Measurements from ENCODE around the gene DNAJB2.

DNA sequence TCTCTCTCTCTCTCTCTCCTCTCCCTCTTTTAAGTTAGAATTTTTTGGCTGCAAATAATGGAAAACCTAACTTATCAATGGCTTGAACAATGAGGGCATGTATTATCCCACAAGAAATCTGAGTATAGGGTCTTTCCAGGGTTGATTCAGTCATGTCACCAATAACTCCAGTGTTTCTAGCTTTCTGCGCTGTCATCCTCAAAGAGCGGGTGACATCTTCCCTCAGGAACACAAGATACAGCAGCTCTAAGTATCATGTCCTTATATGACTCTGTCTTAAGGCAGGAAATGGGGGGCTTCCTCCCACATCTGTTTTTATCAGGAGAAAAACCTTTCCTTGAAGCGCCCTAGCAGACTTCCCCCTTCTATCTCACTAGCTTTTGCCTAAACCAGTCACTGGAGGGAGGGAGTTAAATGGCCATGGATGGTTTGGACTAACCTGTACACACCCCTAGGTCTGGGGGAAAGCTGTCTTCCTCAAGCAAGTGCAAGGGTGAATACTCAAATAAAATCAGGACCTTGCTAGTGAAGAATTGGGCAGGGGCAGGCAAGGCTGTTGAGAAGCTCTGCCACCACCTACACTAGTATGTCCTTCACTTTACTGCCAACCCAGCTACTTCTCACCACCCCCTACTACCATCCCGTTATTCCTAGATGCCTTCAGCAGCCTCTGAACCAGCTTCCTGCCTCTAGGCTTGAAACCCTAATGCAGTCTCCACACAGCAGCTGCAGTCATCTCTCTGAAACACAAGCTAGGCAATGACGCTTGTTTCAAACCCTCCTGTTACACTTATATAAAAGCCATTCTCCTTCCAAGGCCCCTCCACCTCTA is 17.9 kb upstream of the DNAJB2 start:
- TF ChIP-seq, protein P1, sequence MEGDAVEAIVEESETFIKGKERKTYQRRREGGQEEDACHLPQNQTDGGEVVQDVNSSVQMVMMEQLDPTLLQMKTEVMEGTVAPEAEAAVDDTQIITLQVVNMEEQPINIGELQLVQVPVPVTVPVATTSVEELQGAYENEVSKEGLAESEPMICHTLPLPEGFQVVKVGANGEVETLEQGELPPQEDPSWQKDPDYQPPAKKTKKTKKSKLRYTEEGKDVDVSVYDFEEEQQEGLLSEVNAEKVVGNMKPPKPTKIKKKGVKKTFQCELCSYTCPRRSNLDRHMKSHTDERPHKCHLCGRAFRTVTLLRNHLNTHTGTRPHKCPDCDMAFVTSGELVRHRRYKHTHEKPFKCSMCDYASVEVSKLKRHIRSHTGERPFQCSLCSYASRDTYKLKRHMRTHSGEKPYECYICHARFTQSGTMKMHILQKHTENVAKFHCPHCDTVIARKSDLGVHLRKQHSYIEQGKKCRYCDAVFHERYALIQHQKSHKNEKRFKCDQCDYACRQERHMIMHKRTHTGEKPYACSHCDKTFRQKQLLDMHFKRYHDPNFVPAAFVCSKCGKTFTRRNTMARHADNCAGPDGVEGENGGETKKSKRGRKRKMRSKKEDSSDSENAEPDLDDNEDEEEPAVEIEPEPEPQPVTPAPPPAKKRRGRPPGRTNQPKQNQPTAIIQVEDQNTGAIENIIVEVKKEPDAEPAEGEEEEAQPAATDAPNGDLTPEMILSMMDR (IDR thresholded peaks at IDR 0.05; ENCODE audit: low read depth, low read length): no peak
- TF ChIP-seq EZH2phosphoT487 (IDR thresholded peaks at IDR 0.05; ENCODE audit: low read depth): no peak

Measured in OCI-LY3 (cell line).